Body of pancreas (tissue), 4 donors: Measurements from ENCODE around the gene TBXT.

Experiments used
- CTCF ChIP-seq, 7 experiments: fragments of 450-650 bp in 4 of 7; fragments of 200-600 bp in 3 of 7; sonication (generic) in 3 of 7; IDR thresholded peaks; one replicate each; pipeline ENCODE4 v1.5.1; 2016 to 2019; ENCODE audit warnings: antibody characterized with exemption in 7 of 7
- POLR2A ChIP-seq, 3 donors: fragments of 450-650 bp; IDR thresholded peaks; one replicate each; pipeline ENCODE4 v1.6.1; 2016; ENCODE audit warnings: antibody characterized with exemption in 3 of 3, mild to moderate bottlenecking in 2 of 3

DNA sequence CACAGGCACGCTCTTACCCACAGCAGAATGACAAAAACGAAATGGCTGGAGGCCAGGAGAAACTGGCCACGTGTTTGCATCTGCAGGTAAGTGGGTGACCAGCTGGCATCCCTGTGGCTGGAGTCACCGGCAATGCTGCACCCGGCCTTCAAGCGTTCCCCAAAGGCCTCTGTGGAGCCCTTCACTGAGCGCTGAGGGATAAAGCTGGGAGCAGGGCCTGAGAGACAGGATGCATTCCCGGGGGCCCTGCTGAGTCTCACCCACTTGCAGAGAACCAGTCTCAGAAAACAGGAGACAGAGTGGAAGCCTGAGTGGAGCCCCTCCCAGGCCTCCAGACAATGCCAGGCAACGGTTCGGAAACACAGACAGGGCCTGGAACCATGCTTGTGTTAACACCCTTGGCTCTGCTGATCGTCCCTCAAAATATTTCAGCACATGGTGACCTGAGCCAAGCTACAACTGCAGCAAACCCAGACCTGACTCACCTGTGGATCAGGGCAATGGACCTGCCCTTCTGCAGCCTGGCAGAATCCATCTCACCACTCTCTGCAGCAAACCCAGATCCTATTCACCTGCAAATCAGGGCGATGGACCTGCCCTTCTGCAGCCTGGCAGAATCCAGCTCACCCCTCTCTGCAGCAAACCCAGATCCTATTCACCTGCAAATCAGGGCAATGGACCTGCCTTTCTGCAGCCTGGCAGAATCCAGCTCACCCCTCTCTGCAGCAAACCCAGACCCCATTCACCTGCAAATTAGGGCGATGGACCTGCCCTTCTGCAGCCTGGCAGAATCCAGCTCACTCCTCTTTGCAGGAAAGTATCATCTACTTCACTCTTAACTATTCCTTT is 39.8 kb downstream of the TBXT start:
- TF ChIP-seq CTCF (IDR thresholded peaks at IDR 0.05) (no peak), POLR2A (IDR thresholded peaks at IDR 0.05) (no peak)
